ENCODE data around the gene ATF7.
"Not testable (repeated sequence)": the region's sequence is repeated elsewhere in the genome, so short reads cannot be mapped to it uniquely, and the experiment has no call there.

ATF7 gene

GRCh38 chr12:53625946-53626701 lies at the start of gene ATF7:
Gene ATF7 (minus strand): TSS chr12:53626382. CDS start chr12:53601000, 25,382 bp downstream.
- peak; percentile 98 for DNase-seq

GRCh38 chr12:53674977-53675700 lies 49.0 kb upstream of the ATF7 start:
- DNase-seq, result no peak

GRCh38 chr12:53670971-53671370 lies 44.8 kb upstream of the ATF7 start:
- no peak for DNase-seq

- DNase-seq, result no peak
Observed at GRCh38 chr12:53670308-53670707, 44.1 kb upstream of the ATF7 start.

- DNase-seq, result no peak
Observed at GRCh38 chr12:53667080-53667479, 40.9 kb upstream of the ATF7 start.

GRCh38 chr12:53664936-53665335 lies 38.8 kb upstream of the ATF7 start:
- DNase-seq, result no peak

- no peak for DNase-seq
Observed at GRCh38 chr12:53664191-53664590, 38.0 kb upstream of the ATF7 start.

- DNase-seq, result no peak
Observed at GRCh38 chr12:53660041-53660440, 33.9 kb upstream of the ATF7 start.

GRCh38 chr12:53659571-53659981 lies 33.4 kb upstream of the ATF7 start:
- DNase-seq, result no peak

- no peak for DNase-seq
Observed at GRCh38 chr12:53659011-53659551, 32.9 kb upstream of the ATF7 start.

GRCh38 chr12:53657041-53657440 lies 30.9 kb upstream of the ATF7 start:
- DNase-seq, result no peak

- no peak for DNase-seq
Observed at GRCh38 chr12:53653595-53653994, 27.4 kb upstream of the ATF7 start.

- DNase-seq, result no peak
Observed at GRCh38 chr12:53652366-53652765, 26.2 kb upstream of the ATF7 start.

- no peak for DNase-seq
Observed at GRCh38 chr12:53651737-53652136, 25.6 kb upstream of the ATF7 start.

GRCh38 chr12:53646300-53646699 lies 20.1 kb upstream of the ATF7 start:
- not testable (repeated sequence) for DNase-seq

- no peak for DNase-seq
Observed at GRCh38 chr12:53645165-53645564, 19.0 kb upstream of the ATF7 start.

- no peak for DNase-seq
Observed at GRCh38 chr12:53644133-53644532, 18.0 kb upstream of the ATF7 start.

GRCh38 chr12:53643232-53643979 lies 17.2 kb upstream of the ATF7 start:
- no peak for DNase-seq

GRCh38 chr12:53638057-53638456 lies 11.9 kb upstream of the ATF7 start:
- no peak for DNase-seq

- no peak for DNase-seq
Observed at GRCh38 chr12:53636641-53637040, 10.5 kb upstream of the ATF7 start.

GRCh38 chr12:53635708-53636107 lies 9.5 kb upstream of the ATF7 start:
- DNase-seq, result not testable (repeated sequence)

GRCh38 chr12:53631721-53632120 lies 5.5 kb upstream of the ATF7 start:
- no peak for DNase-seq

GRCh38 chr12:53627919-53628318 lies 1.7 kb upstream of the ATF7 start:
- no peak for DNase-seq

Data from activated gamma-delta T cell treated with Interleukin-2 at 50 U/mL for 16 hours (primary cell).